ENCODE results near the gene APLP2. TPM values are rescaled to one million over a fixed set of nuclear protein-coding genes. Genes with fewer than 3 reads are reported as not detected.

APLP2 gene
- total and polyA plus RNA-seq, 2 of the 4 experiments (the other 2 are of a cell fraction): 127 to 235 TPM

GRCh38 chr11:130181295-130182272, 111.9 kb downstream of the APLP2 start (continued):
- no peak for TF ChIP-seq CHD1 (IDR thresholded peaks at IDR 0.05; ENCODE audit: low read depth, low read length)
- TF ChIP-seq NFE2L2 (IDR thresholded peaks at IDR 0.05; ENCODE audit: low read depth, low read length): 0 out of 2 replicates have a peak, but pooled peaks have one; percentile 18

- ATAC-seq (ENCODE audit: low read depth) (no peak), DNase-seq (no peak)
- ChIA-PET POLR2A (ENCODE audit: unreplicated experiment) (no interaction called here), CTCF (interaction anchor here (0.5 to 0.7 kb wide), 2 partner anchors 36 to 180 kb away, joined by 3 read pairs; no protein-coding TSS in a partner anchor)
- Histone ChIP-seq H2BK15ac (ENCODE audit: low read depth, low read length) (no peak overlapping the region), H2BK20ac (ENCODE audit: low read depth, low read length) (no peak overlapping the region), H3K9me3 (ENCODE audit: control insufficient read depth, insufficient read depth, low read length) (no peaks in the 10 kb centered on the region), H2BK120ac (ENCODE audit: low read depth, low read length) (no peak overlapping the region), H3K9me1 (ENCODE audit: insufficient read depth, low read length) (no peaks in the 10 kb centered on the region), H3K27ac (ENCODE audit: insufficient read depth, low read length) (no peak overlapping the region), H2BK5ac (ENCODE audit: low read depth, low read length, poor library complexity, severe bottlenecking) (no peak overlapping the region), H3K79me1 (ENCODE audit: low read depth in 1 of 2, low read length in 2 of 2) (no peaks in the 10 kb centered on the region), H3K27me3 (ENCODE audit: control insufficient read depth, insufficient read depth, low read length) (peaks cover 16% of the 10 kb centered on the region), H3K56ac (ENCODE audit: extremely low read depth, insufficient read depth, low read length) (no peak overlapping the region), H2AFZ (replicated peaks; ENCODE audit: low read length, poor library complexity) (no peak overlapping the region), H3K4ac (ENCODE audit: low read depth, low read length) (no peak overlapping the region), H4K8ac (ENCODE audit: low read depth in 2 of 2, low read length in 2 of 2) (no peak overlapping the region), H3K4me1 (ENCODE audit: control insufficient read depth, insufficient read depth, low read length) (peaks cover 5% of the 10 kb centered on the region; the same call in 1 of the 2 replicates), H2AK5ac (ENCODE audit: low read depth, low read length) (no peak overlapping the region), H4K91ac (ENCODE audit: insufficient read depth, low read depth, low read length) (no peak overlapping the region), H3K9ac (ENCODE audit: low read depth, low read length) (no peak overlapping the region), H3K4me2 (ENCODE audit: low read depth, low read length) (no peak overlapping the region), H3K14ac (replicated peaks; ENCODE audit: low read depth, low read length) (no peak overlapping the region), H4K5ac (ENCODE audit: low read depth, low read length) (no peak overlapping the region), H3K18ac (ENCODE audit: low read depth, low read length) (no peak overlapping the region), H3K36me3 (ENCODE audit: control insufficient read depth, insufficient read depth, low read length) (no peaks in the 10 kb centered on the region), H3K4me3 (ENCODE audit: insufficient read depth, low read depth, low read length) (no peak overlapping the region), H3K23ac (ENCODE audit: low read depth, low read length) (no peak overlapping the region), H4K20me1 (ENCODE audit: insufficient read depth, low read length) (no peaks in the 10 kb centered on the region), H2AK9ac (replicated peaks; ENCODE audit: low read depth, low read length, poor library complexity) (no peak overlapping the region)
- in situ Hi-C loops (cut with MboI; ENCODE audit: low sequenced_read_pairs) (no loop called here), intact Hi-C loops (cut with micrococcal nuclease) (no loop called here), dilution Hi-C loops (cut with HindIII; ENCODE audit: low sequenced_read_pairs, unreplicated experiment) (no loop called here)
- WGBS, 2 experiments (ENCODE audit: extremely low coverage in 2 of 2, insufficient read length in 1 of 2): 62% methylated on average over 5 of the region's 11 CpGs; no CpG with 5 or more reads in 1 of the 2 experiments
- no TSS peak for BruUV-seq (replicated peaks)
- TF ChIP-seq RAD21 (IDR thresholded peaks at IDR 0.05; ENCODE audit: low read length): no peak
- TF ChIP-seq NFE2L2 (IDR thresholded peaks at IDR 0.05; ENCODE audit: low read depth, low read length): no peak
- no peak for TF ChIP-seq POLR2A (IDR thresholded peaks at IDR 0.05; ENCODE audit: low read depth, low read length)
- no peak for TF ChIP-seq RCOR1 (IDR thresholded peaks at IDR 0.05; ENCODE audit: insufficient replicate concordance, low read length)
- TF ChIP-seq ELK1 (IDR thresholded peaks at IDR 0.05; ENCODE audit: borderline replicate concordance, low read depth, low read length): no peak
- no peak for TF ChIP-seq RFX5 (IDR thresholded peaks at IDR 0.05; ENCODE audit: low read depth, low read length)
- TF ChIP-seq CTCF (conservative IDR thresholded peaks at IDR 0.05; ENCODE audit: low read depth, low read length): no peak
- TF ChIP-seq CEBPB (IDR thresholded peaks at IDR 0.05; ENCODE audit: low read depth, low read length): no peak
- TF ChIP-seq MAFK (IDR thresholded peaks at IDR 0.05; ENCODE audit: low read depth, low read length): no peak
- no peak for TF ChIP-seq BHLHE40 (IDR thresholded peaks at IDR 0.05; ENCODE audit: low read depth, low read length)
- TF ChIP-seq SMC3 (IDR thresholded peaks at IDR 0.05; ENCODE audit: low read depth, low read length): no peak
These were observed 114.3 kb downstream of the APLP2 start for GRCh38 chr11:130183878-130184610.
